ENCODE measurements around the gene TUBA4B.

- TF ChIP-seq, protein P1, sequence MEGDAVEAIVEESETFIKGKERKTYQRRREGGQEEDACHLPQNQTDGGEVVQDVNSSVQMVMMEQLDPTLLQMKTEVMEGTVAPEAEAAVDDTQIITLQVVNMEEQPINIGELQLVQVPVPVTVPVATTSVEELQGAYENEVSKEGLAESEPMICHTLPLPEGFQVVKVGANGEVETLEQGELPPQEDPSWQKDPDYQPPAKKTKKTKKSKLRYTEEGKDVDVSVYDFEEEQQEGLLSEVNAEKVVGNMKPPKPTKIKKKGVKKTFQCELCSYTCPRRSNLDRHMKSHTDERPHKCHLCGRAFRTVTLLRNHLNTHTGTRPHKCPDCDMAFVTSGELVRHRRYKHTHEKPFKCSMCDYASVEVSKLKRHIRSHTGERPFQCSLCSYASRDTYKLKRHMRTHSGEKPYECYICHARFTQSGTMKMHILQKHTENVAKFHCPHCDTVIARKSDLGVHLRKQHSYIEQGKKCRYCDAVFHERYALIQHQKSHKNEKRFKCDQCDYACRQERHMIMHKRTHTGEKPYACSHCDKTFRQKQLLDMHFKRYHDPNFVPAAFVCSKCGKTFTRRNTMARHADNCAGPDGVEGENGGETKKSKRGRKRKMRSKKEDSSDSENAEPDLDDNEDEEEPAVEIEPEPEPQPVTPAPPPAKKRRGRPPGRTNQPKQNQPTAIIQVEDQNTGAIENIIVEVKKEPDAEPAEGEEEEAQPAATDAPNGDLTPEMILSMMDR (IDR thresholded peaks at IDR 0.05 in 4 of 5, conservative IDR thresholded peaks at IDR 0.05 in 1 of 5) = no peak
- no peak for TF ChIP-seq POLR2A (IDR thresholded peaks at IDR 0.05)
Measured at GRCh38 chr2:219216535-219216915, 36.5 kb upstream of the TUBA4B start.
